H1 (cell line): ENCODE measurements around the gene KCNH6. TPM values are rescaled to one million over a fixed set of nuclear protein-coding genes. Genes with fewer than 3 reads are reported as not detected.

Source experiments
- BRCA1 ChIP-seq: IDR thresholded peaks from 2 replicates; pipeline ENCODE4 v1.6.1; 2012; ENCODE audit warnings: low read depth, low read length, improper control_type of control experiment
- CEBPB ChIP-seq: IDR thresholded peaks from 2 replicates; pipeline ENCODE4 v1.6.1; 2012; ENCODE audit warnings: low read depth, low read length
- EGR1 ChIP-seq: IDR thresholded peaks from 2 replicates; pipeline ENCODE4 v1.6.1; 2011; ENCODE audit warnings: low read depth, low read length, borderline replicate concordance
- HDAC2 ChIP-seq, 2 experiments: fragments of 300-600 bp in 1 of 2; sonication (generic) in 1 of 2; IDR thresholded peaks; 2 replicates each; pipeline ENCODE4 v1.6.1; 2011 to 2012; ENCODE audit warnings: low read depth in 2 of 2, low read length in 2 of 2, mild to moderate bottlenecking in 2 of 2, moderate library complexity in 2 of 2, borderline replicate concordance in 1 of 2, inconsistent platforms in 1 of 2
- RAD21 ChIP-seq, 2 experiments: IDR thresholded peaks in 1 of 2; conservative IDR thresholded peaks in 1 of 2; 2 replicates each; pipeline ENCODE4 v1.6.1; 2011; ENCODE audit warnings: low read depth in 2 of 2, low read length in 2 of 2, improper control_type of control experiment in 1 of 2, inconsistent platforms in 1 of 2, mild to moderate bottlenecking in 1 of 2, moderate library complexity in 1 of 2
- RNF2 ChIP-seq: fragments of 200-900, 300-1000 bp; sonication (generic); IDR thresholded peaks from 2 replicates; pipeline ENCODE4 v1.7.1; 2016; ENCODE audit warnings: borderline replicate concordance, low read depth, mild to moderate bottlenecking, antibody characterized with exemption, low read length; ENCODE audit not compliant: poor library complexity, severe bottlenecking; ENCODE audit errors: missing control alignments
- SAP30 ChIP-seq: fragments of 300-600 bp; sonication (generic); IDR thresholded peaks from 2 replicates; pipeline ENCODE4 v1.7.1; 2012; ENCODE audit warnings: low read length, moderate library complexity, mild to moderate bottlenecking, inconsistent platforms; ENCODE audit not compliant: insufficient read depth, insufficient replicate concordance
- SP1 ChIP-seq: IDR thresholded peaks from 2 replicates; pipeline ENCODE4 v1.6.1; 2011; ENCODE audit warnings: low read depth, low read length
- SUZ12 ChIP-seq: fragments of 200-600 bp; sonication (generic); IDR thresholded peaks from 2 replicates; pipeline ENCODE4 v1.6.1; 2012; ENCODE audit warnings: mild to moderate bottlenecking, inconsistent platforms, low read length, moderate library complexity, mixed read lengths
- YY1 ChIP-seq: IDR thresholded peaks from 2 replicates; pipeline ENCODE4 v1.6.1; 2011; ENCODE audit warnings: low read depth, mild to moderate bottlenecking, low read length
- polyA plus RNA-seq, 7 experiments: library from polyadenylated mRNA; depleted of rRNA in 3 of 7; stranded (reverse) in 5 of 7; unstranded in 2 of 7; fragments of >200 nt in 5 of 7; fragments of 200-250 nt in 2 of 7; gene quantifications; 1 replicate in 5 of 7; 2 replicates in 1 of 7; 4 replicates in 1 of 7; pipeline versions ENCODE4 v1.2.1 to v1.2.3, GENCODE V29; 2011 to 2013; ENCODE audit warnings: missing spikeins in 2 of 7, mixed read lengths in 2 of 7
- total RNA-seq: library from RNA; stranded (reverse); fragmentation: NEBNext Ultra II Directional; extraction: Animal tissue kit (Norgen Biotek cat#: 25700); gene quantifications from 2 replicates; pipeline ENCODE4 v1.2.1, GENCODE V29; 2021
- TF ChIP-seq, protein P1 (sequence below): fragments of 300-600 bp; sonication (generic); IDR thresholded peaks from 2 replicates; pipeline ENCODE4 v1.7.1; 2012; ENCODE audit warnings: low read length, moderate library complexity, mild to moderate bottlenecking, inconsistent platforms; ENCODE audit not compliant: insufficient replicate concordance

KCNH6 gene
- total and polyA plus RNA-seq, 2 of the 8 experiments (the other 6 are each of a cell fraction or from before 2014, with no cell fraction given), result 1.8 to 3.6 TPM

DNA sequence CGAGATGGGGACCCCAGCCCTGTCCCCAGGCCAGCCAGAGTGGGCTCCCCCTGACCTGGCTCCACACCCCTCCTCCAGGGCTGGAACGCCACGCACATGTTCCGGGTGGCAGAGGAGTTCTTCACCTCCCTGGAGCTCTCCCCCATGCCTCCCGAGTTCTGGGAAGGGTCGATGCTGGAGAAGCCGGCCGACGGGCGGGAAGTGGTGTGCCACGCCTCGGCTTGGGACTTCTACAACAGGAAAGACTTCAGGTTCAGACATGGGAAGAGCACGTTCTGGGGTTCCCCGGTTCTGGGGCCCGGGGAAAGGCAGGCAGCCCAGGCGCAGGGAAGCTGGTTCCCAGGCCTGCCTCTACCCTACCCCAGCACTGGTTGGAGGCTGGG lies 41.7 kb upstream of the KCNH6 start (continued):
- TF ChIP-seq, protein P1, sequence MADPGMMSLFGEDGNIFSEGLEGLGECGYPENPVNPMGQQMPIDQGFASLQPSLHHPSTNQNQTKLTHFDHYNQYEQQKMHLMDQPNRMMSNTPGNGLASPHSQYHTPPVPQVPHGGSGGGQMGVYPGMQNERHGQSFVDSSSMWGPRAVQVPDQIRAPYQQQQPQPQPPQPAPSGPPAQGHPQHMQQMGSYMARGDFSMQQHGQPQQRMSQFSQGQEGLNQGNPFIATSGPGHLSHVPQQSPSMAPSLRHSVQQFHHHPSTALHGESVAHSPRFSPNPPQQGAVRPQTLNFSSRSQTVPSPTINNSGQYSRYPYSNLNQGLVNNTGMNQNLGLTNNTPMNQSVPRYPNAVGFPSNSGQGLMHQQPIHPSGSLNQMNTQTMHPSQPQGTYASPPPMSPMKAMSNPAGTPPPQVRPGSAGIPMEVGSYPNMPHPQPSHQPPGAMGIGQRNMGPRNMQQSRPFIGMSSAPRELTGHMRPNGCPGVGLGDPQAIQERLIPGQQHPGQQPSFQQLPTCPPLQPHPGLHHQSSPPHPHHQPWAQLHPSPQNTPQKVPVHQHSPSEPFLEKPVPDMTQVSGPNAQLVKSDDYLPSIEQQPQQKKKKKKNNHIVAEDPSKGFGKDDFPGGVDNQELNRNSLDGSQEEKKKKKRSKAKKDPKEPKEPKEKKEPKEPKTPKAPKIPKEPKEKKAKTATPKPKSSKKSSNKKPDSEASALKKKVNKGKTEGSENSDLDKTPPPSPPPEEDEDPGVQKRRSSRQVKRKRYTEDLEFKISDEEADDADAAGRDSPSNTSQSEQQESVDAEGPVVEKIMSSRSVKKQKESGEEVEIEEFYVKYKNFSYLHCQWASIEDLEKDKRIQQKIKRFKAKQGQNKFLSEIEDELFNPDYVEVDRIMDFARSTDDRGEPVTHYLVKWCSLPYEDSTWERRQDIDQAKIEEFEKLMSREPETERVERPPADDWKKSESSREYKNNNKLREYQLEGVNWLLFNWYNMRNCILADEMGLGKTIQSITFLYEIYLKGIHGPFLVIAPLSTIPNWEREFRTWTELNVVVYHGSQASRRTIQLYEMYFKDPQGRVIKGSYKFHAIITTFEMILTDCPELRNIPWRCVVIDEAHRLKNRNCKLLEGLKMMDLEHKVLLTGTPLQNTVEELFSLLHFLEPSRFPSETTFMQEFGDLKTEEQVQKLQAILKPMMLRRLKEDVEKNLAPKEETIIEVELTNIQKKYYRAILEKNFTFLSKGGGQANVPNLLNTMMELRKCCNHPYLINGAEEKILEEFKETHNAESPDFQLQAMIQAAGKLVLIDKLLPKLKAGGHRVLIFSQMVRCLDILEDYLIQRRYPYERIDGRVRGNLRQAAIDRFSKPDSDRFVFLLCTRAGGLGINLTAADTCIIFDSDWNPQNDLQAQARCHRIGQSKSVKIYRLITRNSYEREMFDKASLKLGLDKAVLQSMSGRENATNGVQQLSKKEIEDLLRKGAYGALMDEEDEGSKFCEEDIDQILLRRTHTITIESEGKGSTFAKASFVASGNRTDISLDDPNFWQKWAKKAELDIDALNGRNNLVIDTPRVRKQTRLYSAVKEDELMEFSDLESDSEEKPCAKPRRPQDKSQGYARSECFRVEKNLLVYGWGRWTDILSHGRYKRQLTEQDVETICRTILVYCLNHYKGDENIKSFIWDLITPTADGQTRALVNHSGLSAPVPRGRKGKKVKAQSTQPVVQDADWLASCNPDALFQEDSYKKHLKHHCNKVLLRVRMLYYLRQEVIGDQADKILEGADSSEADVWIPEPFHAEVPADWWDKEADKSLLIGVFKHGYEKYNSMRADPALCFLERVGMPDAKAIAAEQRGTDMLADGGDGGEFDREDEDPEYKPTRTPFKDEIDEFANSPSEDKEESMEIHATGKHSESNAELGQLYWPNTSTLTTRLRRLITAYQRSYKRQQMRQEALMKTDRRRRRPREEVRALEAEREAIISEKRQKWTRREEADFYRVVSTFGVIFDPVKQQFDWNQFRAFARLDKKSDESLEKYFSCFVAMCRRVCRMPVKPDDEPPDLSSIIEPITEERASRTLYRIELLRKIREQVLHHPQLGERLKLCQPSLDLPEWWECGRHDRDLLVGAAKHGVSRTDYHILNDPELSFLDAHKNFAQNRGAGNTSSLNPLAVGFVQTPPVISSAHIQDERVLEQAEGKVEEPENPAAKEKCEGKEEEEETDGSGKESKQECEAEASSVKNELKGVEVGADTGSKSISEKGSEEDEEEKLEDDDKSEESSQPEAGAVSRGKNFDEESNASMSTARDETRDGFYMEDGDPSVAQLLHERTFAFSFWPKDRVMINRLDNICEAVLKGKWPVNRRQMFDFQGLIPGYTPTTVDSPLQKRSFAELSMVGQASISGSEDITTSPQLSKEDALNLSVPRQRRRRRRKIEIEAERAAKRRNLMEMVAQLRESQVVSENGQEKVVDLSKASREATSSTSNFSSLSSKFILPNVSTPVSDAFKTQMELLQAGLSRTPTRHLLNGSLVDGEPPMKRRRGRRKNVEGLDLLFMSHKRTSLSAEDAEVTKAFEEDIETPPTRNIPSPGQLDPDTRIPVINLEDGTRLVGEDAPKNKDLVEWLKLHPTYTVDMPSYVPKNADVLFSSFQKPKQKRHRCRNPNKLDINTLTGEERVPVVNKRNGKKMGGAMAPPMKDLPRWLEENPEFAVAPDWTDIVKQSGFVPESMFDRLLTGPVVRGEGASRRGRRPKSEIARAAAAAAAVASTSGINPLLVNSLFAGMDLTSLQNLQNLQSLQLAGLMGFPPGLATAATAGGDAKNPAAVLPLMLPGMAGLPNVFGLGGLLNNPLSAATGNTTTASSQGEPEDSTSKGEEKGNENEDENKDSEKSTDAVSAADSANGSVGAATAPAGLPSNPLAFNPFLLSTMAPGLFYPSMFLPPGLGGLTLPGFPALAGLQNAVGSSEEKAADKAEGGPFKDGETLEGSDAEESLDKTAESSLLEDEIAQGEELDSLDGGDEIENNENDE, result no peak
- TF ChIP-seq SAP30 (no peak), YY1 (no peak), EGR1 (no peak), CEBPB (no peak), BRCA1 (no peak), HDAC2 (IDR thresholded peaks at IDR 0.05; ENCODE audit: borderline replicate concordance in 1 of 2, low read depth in 2 of 2, low read length in 2 of 2) (no peak), SUZ12 (no peak), RAD21 (IDR thresholded peaks at IDR 0.05 in 1 of 2, conservative IDR thresholded peaks at IDR 0.05 in 1 of 2; ENCODE audit: low read depth in 2 of 2, low read length in 2 of 2) (no peak), RNF2 (no peak), SP1 (no peak)
